Right ventricle myocardium superior (tissue), 1 donor: Measurements from ENCODE around the gene TMEM239. TPM values are rescaled to one million over a fixed set of nuclear protein-coding genes. Genes with fewer than 3 reads are reported as not detected.
"Not testable (repeated sequence)": the region's sequence is repeated elsewhere in the genome, so short reads cannot be mapped to it uniquely, and the experiment has no call there.

Experiments
- ATAC-seq: fragments of 200-7000 bp; cut with Tn5 transposase; one replicate; pipeline ENCODE4 v1.9.1; 2020; ENCODE audit warnings: mild to moderate bottlenecking; ENCODE audit not compliant: poor library complexity
- DNase-seq: peaks from one replicate; pipeline ENCODE4 v3.0.0-alpha.2; 2020
- intact Hi-C: fragments of 100-400 bp; cut with DNase I; formaldehyde crosslinking; loops from one replicate; pipeline ENCODE4 v1.11.2; 2022
- total RNA-seq: library from RNA; stranded (reverse); fragmentation: NEBNext Ultra II Directional; extraction: Animal tissue kit (Norgen Biotek cat#: 25700); gene quantifications from one replicate; pipeline ENCODE4 v1.2.1, GENCODE V29; 2021
- donor health status: DM: no; HTN: yes; CAD: no; lungs with severe emphysema.

Gene TMEM239
- total RNA-seq, 1 donor from 2014 or later = not detected

DNA sequence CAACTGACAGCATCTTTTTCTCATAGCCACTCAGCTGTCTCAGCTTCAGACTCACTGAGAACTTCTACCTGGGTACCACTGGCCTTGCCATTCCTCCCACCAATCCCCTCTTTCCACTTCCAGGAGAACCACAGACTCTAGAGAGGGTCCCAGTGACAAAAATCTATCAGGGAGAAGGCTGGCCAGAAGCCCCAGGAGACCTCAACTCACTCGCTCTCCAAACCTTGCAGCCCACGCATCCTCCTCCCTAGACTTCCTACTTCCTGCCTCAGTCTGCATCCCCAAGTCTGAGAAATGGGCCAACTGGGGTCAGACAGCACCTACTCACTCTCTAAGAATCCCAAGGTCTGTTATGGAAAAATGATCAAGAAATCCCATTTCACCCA, 1.2 kb downstream of the TMEM239 start:
- ATAC-seq (no peak), DNase-seq (no peak)
- intact Hi-C loops = no loop called here

GRCh38 chr20:2817891-2818595, 1.9 kb downstream of the TMEM239 start:
- DNase-seq = peak; percentile 70
- peak; percentile 60 for ATAC-seq
- intact Hi-C loops = no loop called here

DNA sequence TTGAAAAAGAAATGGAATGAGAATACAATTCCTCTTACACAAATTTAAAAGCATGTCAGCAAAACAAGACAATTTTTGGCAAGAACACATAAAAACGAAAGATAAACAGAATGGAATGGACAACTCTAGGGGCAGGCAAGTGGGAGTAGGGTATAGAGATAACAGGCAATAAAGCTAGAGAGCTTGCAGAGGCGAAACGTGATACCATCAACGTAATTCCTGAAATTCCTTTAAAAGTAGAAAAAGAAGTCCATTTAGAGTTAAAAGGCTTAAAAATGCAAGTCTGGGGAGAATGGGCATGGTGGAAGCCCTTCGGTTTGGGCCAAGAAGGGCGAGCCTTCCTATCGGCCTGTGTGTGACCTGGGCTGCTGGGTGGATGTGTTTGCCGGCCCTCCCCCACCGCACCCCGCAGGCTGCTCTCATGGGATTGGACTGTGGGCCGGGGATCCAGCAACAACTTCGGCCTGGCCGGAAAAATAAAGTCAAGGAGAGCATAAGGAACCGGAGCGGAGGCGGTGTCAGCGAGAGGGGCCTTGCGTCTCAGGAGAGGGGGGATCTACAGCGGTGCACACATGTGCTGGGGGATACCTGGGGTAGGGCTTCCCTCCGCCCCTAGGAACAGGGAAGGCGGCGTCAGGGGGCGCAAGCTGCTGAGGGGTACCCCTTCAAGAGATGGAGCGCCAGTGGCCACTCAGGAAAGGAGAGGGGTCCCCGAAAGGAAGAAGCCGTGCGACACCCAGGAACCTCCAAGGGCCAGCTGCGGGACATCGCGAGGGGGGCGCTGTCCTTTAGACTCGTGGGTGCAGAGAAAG, 4.1 kb downstream of the TMEM239 start:
- no peak for DNase-seq
- intact Hi-C loops = no loop called here
- ATAC-seq = peak; percentile 30

DNA sequence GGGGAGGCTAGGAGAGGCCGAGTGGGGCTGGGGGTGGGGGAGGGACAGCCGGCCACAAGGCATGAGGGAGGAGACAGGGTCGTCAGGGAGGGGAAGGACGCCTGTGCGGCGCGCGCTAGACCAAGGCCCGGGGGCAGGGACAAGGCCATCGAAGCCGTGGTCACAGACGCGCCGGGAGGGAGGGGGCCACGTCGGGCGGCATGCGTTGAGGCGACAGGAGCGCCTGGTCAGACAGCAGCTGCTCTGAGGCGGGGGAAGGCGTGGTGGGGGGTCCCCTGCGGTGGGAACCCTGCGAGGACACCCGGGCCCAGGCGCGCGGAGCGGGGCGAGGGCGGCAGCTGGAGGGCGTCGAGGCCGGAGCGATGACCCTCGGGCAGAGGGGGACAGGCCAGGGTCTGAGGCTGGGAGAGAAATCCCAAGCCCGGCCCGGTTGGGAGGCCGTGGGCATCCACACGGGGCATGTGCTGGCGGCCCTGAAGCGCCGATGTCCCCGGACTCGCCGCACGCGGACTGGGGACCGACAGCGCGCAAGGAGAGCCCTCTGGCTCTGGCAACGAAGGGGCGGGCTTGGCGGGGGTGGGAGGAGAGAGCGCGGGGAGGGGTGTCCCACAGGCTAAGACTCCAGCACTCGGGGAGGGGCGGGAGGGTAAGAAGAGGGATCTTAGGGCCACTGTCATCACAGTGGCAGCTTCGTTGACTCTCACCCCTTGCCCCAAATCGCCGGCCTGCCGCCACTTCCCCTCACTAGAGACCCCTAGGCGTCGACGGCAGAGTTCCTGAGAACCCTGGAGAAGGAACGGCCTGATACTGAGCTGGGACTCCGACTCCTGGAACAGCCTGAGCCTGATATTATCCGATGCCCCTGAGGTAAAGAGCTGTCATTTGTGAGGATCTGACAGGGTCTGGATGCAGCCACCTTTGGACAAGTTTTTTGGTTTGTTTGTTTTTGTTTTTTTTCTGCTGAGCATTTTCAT, 5.0 kb downstream of the TMEM239 start:
- intact Hi-C loops = no loop called here
- peak; percentile 40 for ATAC-seq
- DNase-seq = peak; percentile 42

DNA sequence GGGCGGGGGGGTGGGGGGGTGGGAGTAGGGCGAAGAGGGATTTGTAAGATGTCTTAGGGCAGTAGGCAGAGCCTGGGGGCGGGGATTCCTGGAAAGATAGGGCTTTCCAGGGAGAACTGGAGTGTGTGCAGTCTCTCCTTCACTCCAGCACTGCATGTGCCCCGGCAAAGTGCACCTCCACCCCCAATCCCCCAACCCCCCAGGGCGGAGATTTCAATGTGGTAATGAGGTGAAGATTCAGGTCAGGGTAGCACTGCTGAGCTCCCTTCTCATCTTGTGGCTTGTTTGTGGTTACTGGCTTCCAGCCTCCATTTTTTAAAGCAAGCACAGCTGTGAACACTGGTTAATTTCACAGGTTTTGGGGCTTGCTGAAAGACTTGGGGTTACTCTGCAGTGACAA, 5.9 kb downstream of the TMEM239 start:
- ATAC-seq = no peak
- DNase-seq = no peak
- intact Hi-C loops = no loop called here

DNA sequence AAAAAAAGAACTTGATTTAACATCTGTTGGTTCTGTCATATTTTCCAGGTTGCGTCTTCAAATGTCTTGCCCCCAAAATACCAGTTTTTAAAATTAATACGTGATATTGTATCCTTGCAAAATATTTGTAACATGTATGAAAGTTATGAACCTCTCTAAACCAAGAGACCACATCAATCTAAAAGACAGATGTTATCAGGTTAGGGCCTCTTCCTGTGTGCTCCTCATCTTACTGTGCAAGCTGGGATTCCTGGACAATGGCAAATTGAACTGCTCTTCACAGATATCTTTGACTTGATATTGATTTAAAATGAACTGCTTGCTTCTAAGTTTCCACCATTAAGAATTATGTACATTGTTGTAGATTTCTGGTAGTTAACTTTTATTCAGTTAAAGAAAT, 9.6 kb downstream of the TMEM239 start:
- intact Hi-C loops = no loop called here
- ATAC-seq = no peak

GRCh38 chr20:2826655-2827054, 10.5 kb downstream of the TMEM239 start:
- DNase-seq (no peak), ATAC-seq (no peak)
- intact Hi-C loops = no loop called here

More for the DNA sequence above, 9.6 kb downstream of the TMEM239 start:
- no peak for DNase-seq

DNA sequence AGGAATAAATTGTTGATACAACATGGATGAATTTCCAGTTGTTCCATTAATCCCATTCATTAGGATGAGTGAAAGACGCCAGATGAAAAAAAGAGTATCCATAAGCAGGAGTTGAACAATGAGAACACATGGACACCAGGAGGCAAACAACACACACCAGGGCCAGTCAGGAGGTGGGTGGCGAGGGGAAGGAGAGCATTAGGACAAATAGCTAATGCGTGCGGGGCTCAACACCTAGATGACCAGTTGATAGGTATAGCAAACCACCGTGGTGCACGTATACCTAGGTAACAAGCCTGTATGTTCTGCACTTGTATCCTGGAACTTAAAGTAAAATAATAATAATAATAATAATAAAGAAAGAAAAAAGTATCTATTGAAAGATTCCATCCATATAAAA, 13.2 kb downstream of the TMEM239 start:
- intact Hi-C loops = no loop called here
- DNase-seq (no peak), ATAC-seq (no peak)

DNA sequence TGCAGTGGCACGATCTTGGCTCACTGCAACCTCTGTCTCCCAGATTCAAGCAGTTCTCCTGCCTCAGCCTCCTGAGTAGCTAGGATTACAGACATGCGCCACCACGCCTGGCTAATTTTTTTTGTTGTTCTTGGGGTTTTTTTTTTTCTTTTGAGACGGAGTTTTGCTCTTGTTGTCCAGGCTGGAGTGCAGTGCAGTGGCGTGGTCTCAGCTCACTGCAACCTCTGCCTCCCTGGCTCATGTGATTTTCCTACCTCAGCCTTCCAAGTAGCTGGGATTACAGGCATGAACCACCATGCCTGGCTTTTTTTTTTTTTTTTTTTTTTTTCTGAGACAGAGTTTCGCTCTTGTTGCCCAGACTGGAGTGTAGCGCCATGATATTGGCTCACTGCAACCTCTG, 15.0 kb downstream of the TMEM239 start:
- ATAC-seq, DNase-seq, intact Hi-C loops: not testable (repeated sequence)

- intact Hi-C loops = no loop called here
- DNase-seq (no peak), ATAC-seq (no peak)
Observed at GRCh38 chr20:2833761-2834160, 17.6 kb downstream of the TMEM239 start.

DNA sequence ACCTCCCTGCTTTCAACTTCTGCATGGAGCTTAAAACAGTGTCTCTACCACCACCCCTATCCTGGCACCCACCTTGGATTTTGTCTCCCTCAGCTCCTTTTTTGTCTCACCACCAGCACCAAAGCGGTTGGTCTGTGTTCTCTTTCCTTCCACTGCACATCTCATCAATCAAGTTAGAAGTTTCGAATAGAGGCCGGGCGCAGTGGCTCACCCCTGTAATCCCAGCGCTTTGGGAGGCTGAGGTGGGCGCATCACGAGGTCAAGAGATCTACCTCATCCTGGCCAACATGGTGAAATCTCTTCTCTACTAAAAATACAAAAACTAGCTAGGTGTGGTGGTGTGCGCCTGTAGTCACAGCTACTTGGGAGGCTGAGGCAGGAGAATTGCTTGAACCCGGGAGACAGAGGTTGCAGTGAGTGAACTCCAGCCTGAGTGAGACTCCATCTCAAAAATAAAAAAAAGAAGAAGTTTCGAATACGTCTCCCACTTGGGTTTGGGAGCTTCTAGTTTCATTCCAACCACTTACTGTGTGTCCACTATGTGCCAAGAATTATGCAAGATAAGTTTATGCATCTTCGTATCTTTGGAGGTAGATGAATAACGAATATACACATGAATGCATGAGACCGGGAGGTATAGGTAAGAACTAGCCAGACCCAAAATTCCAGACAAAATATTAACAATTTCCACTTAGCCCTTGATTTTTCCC, 18.4 kb downstream of the TMEM239 start:
- intact Hi-C loops = no loop called here
- ATAC-seq = no peak
- no peak for DNase-seq

DNA sequence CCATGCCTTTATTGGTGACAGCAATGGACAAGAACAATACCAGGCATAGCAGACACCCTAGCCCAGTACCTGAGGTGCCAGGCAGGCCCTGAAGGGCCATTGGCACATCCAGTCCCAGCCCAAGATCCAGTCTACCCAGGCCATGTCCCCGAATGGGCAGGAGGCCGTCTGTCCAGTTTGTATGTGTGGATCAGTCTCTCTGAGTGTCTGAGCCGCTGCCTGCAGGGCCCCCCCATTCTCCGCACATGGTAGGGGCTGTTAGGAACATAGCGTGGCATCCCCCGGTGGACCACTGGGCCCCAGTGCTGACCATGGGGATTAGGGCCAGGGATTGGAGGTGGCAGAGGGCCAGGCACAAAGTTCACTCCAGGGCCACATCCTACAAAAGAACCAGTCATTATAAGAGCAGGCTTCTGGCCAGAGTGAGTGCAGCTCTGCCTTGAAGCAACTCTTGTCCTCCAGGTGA, 19.2 kb downstream of the TMEM239 start:
- intact Hi-C loops = no loop called here
- ATAC-seq (no peak), DNase-seq (no peak)

DNA sequence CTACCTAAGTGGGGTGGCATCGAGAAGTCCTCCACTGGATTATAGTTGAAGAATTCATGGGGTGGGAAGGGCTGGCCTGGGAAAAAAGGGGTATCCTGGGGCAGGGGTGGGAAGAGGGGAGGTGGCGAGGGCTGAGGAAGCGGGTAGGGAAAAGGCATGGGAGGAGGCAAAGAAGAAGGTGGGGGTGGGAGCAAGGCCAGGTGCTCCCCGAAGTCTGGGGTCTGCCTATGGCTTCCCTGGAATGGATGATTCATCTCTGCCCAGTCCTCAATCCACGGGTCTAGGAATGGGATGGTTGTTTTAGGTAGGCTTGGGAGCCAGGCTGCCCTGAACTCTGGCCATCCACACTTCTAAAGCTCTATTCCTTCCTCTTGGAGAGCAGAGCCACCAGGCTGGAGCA, 19.9 kb downstream of the TMEM239 start:
- DNase-seq (no peak), ATAC-seq (no peak)
- intact Hi-C loops = no loop called here

DNA sequence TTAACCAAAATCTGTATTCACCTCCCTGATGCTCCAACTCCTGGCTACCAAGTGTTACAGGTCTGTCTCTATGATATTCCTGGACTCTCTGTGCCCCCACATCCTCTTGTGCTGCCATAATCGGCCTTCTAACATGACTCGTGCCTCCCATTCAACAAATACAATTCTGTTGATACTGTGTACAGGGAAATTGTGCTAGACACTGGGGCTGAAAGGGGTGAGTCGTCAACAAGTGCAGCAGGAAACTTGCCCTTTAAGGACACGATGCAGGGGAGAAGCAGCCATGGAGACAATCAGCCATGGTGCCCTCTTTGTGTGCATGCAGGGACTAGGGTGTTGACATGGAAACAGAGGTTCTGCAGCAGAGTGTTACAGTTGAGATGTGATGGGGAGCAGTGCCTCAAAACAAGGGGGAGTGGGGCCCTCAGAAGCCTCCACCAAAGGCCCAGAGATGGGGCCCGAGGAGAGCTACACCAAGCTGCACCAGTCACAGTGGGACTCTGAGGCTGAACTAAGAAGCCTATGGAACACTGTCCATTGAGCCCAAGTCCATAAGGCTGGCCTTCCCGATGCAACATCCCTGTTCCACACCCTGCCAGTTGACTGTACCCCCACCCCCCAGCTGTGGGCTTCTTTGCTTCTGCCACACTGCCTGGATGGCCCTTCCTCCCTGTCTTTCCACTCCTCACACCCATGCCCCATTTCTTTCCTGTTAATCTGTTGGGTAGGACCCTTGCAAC, 21.2 kb downstream of the TMEM239 start:
- DNase-seq (no peak), ATAC-seq (no peak)
- intact Hi-C loops = no loop called here

DNA sequence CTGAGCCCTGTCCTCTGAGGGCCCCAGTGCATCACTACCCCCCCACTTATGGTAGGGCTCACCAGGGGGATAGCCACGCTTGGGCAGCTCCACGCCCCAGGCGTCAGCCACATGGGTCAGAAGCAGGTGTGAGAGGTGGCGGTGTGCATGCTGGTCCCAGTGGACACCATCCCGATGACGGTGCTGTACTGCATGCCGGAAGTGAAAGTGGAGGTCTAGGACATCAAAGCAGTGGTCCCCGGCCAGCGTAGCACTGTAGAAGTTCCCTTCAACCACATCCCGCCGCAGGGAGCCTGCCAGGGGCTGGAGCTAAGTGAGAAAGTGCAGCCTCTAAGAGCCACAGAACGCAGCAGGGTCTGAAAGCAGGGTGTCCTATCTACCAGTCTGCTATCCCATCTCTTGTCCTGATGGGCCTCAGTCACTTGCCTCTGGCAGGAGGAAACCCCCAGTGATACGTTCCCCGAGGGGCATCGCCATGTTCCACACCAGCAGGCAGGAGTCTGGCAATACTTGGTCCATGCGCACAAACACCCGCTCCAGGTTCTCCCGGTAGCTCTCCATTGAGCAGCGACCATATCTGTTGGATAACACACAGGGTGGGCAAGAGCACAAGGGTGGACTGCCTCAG, 22.1 kb downstream of the TMEM239 start:
- intact Hi-C loops = no loop called here
- ATAC-seq (no peak), DNase-seq (no peak)

- DNase-seq (no peak), ATAC-seq (no peak)
- intact Hi-C loops = no loop called here
Observed at GRCh38 chr20:2838847-2839671, 22.9 kb downstream of the TMEM239 start.

GRCh38 chr20:2839732-2840137, 23.6 kb downstream of the TMEM239 start:
- intact Hi-C loops = no loop called here
- DNase-seq = no peak
- no peak for ATAC-seq
